ENCODE data around the gene RAET1L.
"Not testable (repeated sequence)": the region's sequence is repeated elsewhere in the genome, so short reads cannot be mapped to it uniquely, and the experiment has no call there.

RAET1L gene

DNA sequence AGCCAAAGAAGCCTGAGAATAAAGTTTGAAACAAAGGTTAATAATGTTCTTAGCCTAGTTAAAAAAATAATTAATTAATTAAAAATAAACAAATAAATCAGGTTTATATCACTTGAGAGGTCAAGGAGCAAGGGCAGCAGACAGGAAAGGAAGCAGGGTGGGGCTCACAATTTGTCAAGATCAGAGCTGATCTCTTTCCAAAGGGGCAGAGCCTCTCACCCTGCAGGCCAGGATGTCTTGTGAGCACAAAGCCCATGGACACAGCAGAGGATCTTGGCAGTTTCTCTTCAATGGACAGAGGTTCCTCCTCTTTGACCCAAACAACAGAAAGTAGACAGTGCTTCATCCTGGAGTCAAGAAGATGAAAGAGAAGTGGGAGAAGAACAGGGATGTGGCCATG is 46.7 kb downstream of the RAET1L start:
- TF ChIP-seq, protein P1, sequence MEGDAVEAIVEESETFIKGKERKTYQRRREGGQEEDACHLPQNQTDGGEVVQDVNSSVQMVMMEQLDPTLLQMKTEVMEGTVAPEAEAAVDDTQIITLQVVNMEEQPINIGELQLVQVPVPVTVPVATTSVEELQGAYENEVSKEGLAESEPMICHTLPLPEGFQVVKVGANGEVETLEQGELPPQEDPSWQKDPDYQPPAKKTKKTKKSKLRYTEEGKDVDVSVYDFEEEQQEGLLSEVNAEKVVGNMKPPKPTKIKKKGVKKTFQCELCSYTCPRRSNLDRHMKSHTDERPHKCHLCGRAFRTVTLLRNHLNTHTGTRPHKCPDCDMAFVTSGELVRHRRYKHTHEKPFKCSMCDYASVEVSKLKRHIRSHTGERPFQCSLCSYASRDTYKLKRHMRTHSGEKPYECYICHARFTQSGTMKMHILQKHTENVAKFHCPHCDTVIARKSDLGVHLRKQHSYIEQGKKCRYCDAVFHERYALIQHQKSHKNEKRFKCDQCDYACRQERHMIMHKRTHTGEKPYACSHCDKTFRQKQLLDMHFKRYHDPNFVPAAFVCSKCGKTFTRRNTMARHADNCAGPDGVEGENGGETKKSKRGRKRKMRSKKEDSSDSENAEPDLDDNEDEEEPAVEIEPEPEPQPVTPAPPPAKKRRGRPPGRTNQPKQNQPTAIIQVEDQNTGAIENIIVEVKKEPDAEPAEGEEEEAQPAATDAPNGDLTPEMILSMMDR (IDR thresholded peaks at IDR 0.05; ENCODE audit: insufficient read depth, low read depth, low read length, missing control alignments), result no peak
- H3K4me3 ChIP-seq (ENCODE audit: low read depth, low read length), result no peak overlapping the region
- no peak for DNase-seq (ENCODE audit: low read depth)

DNA sequence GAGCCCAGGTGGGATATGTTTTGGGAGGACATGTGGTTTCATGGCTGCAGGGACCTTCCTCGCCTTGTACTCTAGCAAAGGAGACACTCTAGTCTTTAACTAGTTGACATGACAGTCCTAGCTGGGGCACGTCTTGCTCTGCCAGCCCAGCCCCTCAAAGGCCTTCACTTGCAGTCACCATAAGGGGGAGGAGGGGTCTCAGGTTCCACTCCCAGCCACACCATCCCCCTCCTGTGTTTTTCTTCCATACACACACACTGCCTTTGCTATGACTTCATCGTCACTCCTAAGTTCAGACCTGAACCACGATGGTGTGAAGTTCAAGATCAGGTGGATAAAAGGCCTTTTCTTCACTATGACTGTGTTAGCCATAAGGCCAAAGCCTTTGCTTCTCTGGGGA is 48.1 kb downstream of the RAET1L start:
- H3K4me3 ChIP-seq (ENCODE audit: low read depth, low read length), result no peak overlapping the region
- TF ChIP-seq, protein P1 (IDR thresholded peaks at IDR 0.05; ENCODE audit: insufficient read depth, low read depth, low read length, missing control alignments), result no peak
- DNase-seq (ENCODE audit: low read depth), result no peak

DNA sequence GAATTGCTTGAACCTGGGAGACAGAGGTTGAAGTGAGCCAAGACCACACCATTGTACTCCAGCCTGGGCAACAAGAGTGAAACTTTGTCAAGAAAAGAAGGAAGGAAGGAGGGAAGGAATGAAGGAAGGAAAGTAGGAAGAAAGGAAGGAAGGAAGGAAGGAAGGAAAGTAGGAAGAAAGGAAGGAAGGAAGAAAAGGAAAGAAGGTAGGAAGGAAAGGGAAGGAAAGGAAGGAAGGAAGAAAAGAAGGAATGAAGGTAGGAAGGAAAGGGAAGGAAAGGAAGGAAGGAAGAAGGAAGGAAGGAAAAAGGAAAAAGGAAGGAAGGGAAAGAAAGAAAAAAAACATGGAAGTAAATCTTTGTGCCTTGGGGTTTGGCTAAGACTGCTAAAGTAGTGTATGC is 49.9 kb downstream of the RAET1L start:
- no peak for DNase-seq (ENCODE audit: low read depth)
- TF ChIP-seq, protein P1 (IDR thresholded peaks at IDR 0.05; ENCODE audit: insufficient read depth, low read depth, low read length, missing control alignments), result no peak
- H3K4me3 ChIP-seq (ENCODE audit: low read depth, low read length), result no peak overlapping the region

DNA sequence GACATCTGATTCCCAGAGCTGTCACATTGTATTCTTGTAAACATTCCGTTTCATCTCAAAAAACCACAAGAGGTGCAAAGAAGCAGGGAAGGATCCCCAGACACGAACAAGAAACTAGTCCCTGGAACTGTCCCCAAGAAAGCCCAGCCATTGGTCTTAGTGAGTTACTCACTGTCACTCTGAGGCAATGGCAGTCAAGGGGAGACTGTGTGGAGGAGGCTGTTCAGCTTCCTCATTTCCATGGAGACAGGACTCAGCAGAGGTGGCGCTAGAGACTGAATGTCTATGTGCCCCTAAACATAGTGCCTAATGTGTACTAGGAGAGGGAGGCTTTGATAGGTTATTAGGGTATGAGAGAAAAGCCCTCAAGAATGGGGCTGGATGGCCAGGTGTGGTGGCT is 50.5 kb downstream of the RAET1L start:
- no peak overlapping the region for H3K4me3 ChIP-seq (ENCODE audit: low read depth, low read length)
- DNase-seq (ENCODE audit: low read depth), result no peak
- TF ChIP-seq, protein P1 (IDR thresholded peaks at IDR 0.05; ENCODE audit: insufficient read depth, low read depth, low read length, missing control alignments), result no peak

DNA sequence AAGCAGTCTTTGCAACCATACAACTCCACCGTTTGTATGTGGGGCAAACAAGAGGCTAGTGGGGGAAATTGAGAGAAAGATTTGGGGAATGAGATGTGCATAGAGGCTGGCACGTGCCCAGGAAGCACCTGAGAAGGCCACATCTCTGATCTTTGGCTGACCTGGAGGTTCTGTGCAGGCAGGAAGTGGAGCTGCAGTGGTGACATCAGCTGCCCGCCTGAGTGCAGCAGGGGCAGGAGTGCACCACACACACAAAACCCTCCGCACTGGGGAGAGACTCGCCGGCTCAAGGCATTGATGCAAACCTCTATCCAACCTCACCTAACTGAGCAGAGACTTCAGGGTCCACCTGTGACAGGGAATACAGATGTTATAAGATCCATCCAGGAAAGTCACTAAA is 50.9 kb downstream of the RAET1L start:
- not testable (repeated sequence) for DNase-seq (ENCODE audit: low read depth); H3K4me3 ChIP-seq (ENCODE audit: low read depth, low read length)

DNA sequence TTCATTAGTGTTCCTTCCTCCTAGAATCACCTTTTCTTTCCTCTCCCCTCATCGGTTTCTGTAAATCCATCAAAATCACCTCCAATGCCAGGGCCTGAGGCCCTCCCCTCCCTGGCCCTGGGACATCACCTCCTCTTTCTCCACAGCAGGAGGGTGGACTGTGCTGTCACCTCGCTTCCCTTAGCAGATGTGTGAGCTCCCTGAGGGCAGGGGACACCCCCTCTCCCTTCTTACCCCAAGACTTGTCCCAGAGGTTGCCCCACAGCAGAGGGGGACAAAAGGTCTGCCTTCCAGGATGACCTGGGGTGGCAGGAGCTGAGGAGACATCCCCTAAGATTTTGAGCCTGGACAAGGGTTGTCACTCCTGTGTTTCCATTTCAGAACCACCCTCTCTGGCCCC is 55.7 kb downstream of the RAET1L start:
- no peak for DNase-seq (ENCODE audit: low read depth)
- TF ChIP-seq, protein P1 (IDR thresholded peaks at IDR 0.05; ENCODE audit: insufficient read depth, low read depth, low read length, missing control alignments), result no peak
- no peak overlapping the region for H3K4me3 ChIP-seq (ENCODE audit: low read depth, low read length)

DNA sequence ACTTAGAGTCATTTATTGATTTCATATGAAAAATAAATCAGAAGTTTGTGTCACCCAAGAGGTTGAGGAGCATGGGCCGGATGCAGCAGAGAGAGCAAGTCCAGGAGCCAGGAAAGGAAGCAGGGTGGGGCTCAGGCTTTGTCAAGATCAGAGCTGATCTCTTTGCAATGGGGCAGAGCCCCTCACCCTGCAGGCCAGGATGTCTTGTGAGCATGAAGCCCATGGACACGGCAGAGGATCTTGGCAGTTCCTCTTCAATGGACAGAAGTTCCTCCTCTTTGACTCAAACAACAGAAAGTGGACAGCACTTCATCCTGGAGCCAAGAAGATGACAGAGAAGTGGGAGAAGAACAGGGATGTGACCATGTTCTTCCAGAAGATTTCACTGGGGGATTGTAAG is 56.4 kb downstream of the RAET1L start:
- not testable (repeated sequence) for H3K4me3 ChIP-seq (ENCODE audit: low read depth, low read length); DNase-seq (ENCODE audit: low read depth)
